Ovary (tissue), 9 donors: Measurements from ENCODE around the gene ADGRD1. TPM values are rescaled to one million over a fixed set of nuclear protein-coding genes. Genes with fewer than 3 reads are reported as not detected.

ENCODE experiments used
- DNase-seq, 5 donors: peaks; one replicate each; pipeline ENCODE4 v3.0.0-alpha.2; 2019 to 2020
- H3K27ac ChIP-seq, 2 donors: fragments of 200-600 bp; one replicate each; pipeline versions ENCODE4 v1.5.1 to v1.8.0; 2019 to 2022
- H3K27me3 ChIP-seq: fragments of 200-600 bp; one replicate; pipeline ENCODE4 v1.8.0; 2022
- H3K36me3 ChIP-seq: fragments of 200-600 bp; sonication (generic); one replicate; pipeline ENCODE4 v1.5.1; 2019
- H3K4me1 ChIP-seq: one replicate; pipeline ENCODE4 v1.8.1; 2013; ENCODE audit warnings: mild to moderate bottlenecking, moderate library complexity; ENCODE audit not compliant: insufficient read depth
- H3K4me3 ChIP-seq: fragments of 200-600 bp; sonication (generic); one replicate; pipeline ENCODE4 v1.5.1; 2017
- H3K9me3 ChIP-seq, 2 donors: fragments of 200-600 bp in 1 of 2; sonication (generic) in 1 of 2; one replicate each; pipeline versions ENCODE4 v1.5.1 to v1.8.1; 2013 to 2019; ENCODE audit warnings: mild to moderate bottlenecking in 1 of 2, moderate library complexity in 1 of 2
- EP300 ChIP-seq: sonication (generic); formaldehyde crosslinking; IDR thresholded peaks from one replicate; pipeline ENCODE4 v1.6.1; 2017; ENCODE audit warnings: antibody characterized with exemption
- POLR2A ChIP-seq: fragments of 450-650 bp; IDR thresholded peaks from one replicate; pipeline ENCODE4 v1.6.1; 2017; ENCODE audit warnings: antibody characterized with exemption, mild to moderate bottlenecking, moderate library complexity
- WGBS, 3 donors: extraction: QIAGEN DNeasy Blood & Tissue Kit in 1 of 3; methylation state at CpG; one replicate each; pipeline versions ENCODE4 v1.1.5 to v1.1.7; 2013 to 2017; 5-methylcytosine and 5-hydroxymethylcytosine counted together
- intact Hi-C, 4 donors: fragments of 100-400 bp; cut with DNase I; formaldehyde crosslinking; loops; one replicate each; pipeline versions ENCODE4 v1.11.0 to v1.15.1; 2022 to 2023
- polyA plus RNA-seq, 2 donors: library from polyadenylated mRNA; stranded (reverse); fragments of 200-250 nt in 1 of 2; fragments of 350-450 nt in 1 of 2; fragmentation: Illumina TruSeq in 1 of 2; extraction: RNeasy Lipid Tissue Mini Kit (QIAGEN cat#74804) in 1 of 2; gene quantifications; one replicate each; pipeline ENCODE4 v1.2.3, GENCODE V29; 2013 to 2014
- total RNA-seq, 7 donors: library from RNA; depleted of rRNA in 2 of 7; stranded (reverse); fragments of >200 nt in 2 of 7; fragmentation: NEBNext Ultra II Directional in 3 of 7; extraction: Animal tissue kit (Norgen Biotek cat#: 25700) in 3 of 7; gene quantifications; one replicate each; pipeline versions ENCODE4 v1.1.0 to v1.2.4, GENCODE V29; 2016 to 2023
- TF ChIP-seq, protein P1 (sequence below), 3 donors: fragments of 450-650 bp in 2 of 3; fragments of 200-600 bp in 1 of 3; IDR thresholded peaks; one replicate each; pipeline versions ENCODE4 v1.5.1 to v1.8.0; 2016 to 2022; ENCODE audit warnings: antibody characterized with exemption in 3 of 3, mild to moderate bottlenecking in 1 of 3
- donor health status: DM: no; HTN: no; CAD: no; lungs with moderate emphysema.
- donor health status: DM: no; HTN: no; CAD: no.
- donor health status: Bipolar disorder and iron deficiency.
- donor health status: DM: yes; HTN: yes; CAD: no.
- donor health status: DM: no; HTN: no; CAD: no.
- donor health status: DM: yes; HTN: yes; CAD: no.

ADGRD1 gene
- total and polyA plus RNA-seq, 9 donors = 7.6 to 75.3 (median 25.9) TPM

DNA sequence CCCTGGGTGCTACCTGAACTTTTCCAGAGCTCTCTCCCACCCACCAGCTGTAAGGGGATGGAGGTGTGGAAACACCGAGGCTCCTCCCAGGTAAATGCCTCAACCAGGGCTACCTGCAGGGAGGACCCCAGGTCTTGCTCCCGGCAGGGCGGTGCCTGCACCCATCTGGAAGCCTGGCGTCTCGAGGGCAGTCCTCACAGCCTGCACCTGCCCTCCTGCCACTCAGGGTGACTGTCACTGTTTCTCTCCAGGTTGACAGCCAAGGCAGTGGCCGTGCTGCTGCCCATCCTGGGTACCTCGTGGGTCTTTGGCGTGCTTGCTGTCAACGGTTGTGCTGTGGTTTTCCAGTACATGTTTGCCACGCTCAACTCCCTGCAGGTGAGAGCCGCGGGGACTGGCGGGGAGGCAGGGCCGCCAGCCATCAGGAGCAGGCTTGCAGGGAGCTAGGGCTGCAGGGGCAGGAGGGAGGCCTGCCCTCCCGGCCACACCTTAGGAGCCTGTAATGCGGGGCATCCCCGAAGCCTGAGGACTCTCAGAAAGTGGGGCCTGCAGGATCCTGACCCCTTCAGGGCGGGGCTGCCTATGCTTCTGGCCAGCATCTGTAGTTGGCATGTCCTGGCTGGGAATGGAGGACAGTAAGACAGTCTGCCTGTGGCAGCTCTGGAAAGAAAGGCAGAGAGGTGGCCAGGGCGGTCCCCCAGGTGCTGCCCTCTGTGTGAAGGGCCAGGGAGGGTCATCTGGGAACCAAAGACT lies 182.3 kb downstream of the ADGRD1 start:
- WGBS, 3 donors = 90 to 95% (median 94%) methylated on average over 19 of the region's 19 CpGs
- TF ChIP-seq EP300 (no peak), POLR2A (no peak)
- TF ChIP-seq, protein P1, sequence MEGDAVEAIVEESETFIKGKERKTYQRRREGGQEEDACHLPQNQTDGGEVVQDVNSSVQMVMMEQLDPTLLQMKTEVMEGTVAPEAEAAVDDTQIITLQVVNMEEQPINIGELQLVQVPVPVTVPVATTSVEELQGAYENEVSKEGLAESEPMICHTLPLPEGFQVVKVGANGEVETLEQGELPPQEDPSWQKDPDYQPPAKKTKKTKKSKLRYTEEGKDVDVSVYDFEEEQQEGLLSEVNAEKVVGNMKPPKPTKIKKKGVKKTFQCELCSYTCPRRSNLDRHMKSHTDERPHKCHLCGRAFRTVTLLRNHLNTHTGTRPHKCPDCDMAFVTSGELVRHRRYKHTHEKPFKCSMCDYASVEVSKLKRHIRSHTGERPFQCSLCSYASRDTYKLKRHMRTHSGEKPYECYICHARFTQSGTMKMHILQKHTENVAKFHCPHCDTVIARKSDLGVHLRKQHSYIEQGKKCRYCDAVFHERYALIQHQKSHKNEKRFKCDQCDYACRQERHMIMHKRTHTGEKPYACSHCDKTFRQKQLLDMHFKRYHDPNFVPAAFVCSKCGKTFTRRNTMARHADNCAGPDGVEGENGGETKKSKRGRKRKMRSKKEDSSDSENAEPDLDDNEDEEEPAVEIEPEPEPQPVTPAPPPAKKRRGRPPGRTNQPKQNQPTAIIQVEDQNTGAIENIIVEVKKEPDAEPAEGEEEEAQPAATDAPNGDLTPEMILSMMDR (IDR thresholded peaks at IDR 0.05) = no peak
- Histone ChIP-seq H3K36me3 (no peaks in the 10 kb centered on the region), H3K27ac (no peak overlapping the region), H3K9me3 (no peaks in the 10 kb centered on the region), H3K27me3 (no peaks in the 10 kb centered on the region), H3K4me1 (peaks cover 1% of the 10 kb centered on the region), H3K4me3 (no peak overlapping the region)
- DNase-seq = peak in 2 of 5 donors; percentile 13
- intact Hi-C loops = loop anchor here in 2 of 4 donors (10.0 kb wide), 2 partner anchors 221 to 699 kb away; no protein-coding TSS in a partner anchor

DNA sequence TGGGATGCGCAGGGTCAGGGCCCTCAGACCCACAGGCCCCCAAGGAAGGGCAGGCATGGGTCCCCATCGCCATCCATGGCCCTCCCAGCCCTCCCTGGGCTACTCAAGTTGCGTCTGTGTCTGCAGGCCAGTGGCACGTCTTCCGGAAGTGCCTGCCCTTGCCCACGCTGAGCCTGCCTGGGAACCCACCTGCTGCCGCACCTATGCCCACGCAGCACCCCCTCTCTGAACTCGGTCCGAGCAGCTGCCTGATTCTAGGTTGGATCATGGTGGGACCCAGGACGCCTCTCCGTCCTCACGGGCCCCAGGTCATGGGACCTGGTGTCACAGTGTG lies 182.8 kb downstream of the ADGRD1 start:
- intact Hi-C loops = loop anchor here in 2 of 4 donors (10.0 kb wide), 2 partner anchors 222 to 698 kb away; no protein-coding TSS in a partner anchor
- Histone ChIP-seq H3K4me1 (peaks cover 1% of the 10 kb centered on the region), H3K9me3 (no peaks in the 10 kb centered on the region), H3K27ac (no peak overlapping the region), H3K36me3 (no peaks in the 10 kb centered on the region), H3K4me3 (no peak overlapping the region), H3K27me3 (no peaks in the 10 kb centered on the region)
- peak in 1 of 5 donors; percentile 12 for DNase-seq
- WGBS, 3 donors = 94 to 99% (median 95%) methylated on average over 13 of the region's 13 CpGs
- TF ChIP-seq EP300 (no peak), POLR2A (no peak)
- TF ChIP-seq, protein P1 (IDR thresholded peaks at IDR 0.05) = no peak

DNA sequence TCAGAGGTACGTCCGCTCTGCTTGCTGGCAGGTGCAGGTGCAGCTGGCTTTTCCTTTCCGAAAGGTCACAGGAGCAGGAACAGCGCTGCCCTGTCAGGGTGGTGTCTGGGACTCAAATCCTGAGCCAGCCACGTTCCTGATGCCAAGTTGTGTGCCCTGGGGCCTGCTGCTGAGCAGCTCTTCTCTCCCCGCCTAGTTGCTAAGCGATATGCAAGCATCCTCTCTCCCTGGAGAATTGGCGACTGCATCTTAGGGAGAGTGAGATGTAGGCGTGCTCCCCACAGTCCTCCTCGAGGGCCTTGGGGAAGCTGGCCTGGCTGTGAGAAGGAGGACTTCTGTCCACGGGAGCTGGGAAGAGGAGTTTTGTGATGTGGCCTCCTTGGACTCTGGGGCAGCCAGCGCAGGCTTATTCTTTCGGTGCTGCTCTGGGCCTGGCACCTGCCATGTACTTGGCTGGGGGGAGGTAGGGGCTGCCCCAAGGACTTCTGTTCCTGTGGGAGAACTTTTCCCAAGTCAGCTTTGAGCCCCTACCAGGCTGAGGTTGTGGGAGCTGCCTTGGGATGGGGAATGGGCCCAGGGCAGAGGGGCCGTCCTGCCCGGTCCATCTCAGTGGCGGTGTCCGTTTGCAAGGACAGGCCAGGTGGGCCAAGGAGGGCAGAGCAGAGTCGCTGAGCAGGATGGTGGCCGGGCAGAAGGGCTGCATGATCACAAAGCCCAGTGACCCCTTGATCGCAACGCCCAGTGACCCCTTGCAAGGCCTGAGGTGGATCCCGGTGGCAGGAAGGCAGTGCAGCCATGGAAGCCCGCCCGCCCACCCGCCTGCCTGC lies 183.5 kb downstream of the ADGRD1 start:
- peak in 1 of 5 donors; percentile 17 for DNase-seq
- TF ChIP-seq, protein P1 (IDR thresholded peaks at IDR 0.05) = no peak
- TF ChIP-seq POLR2A (no peak), EP300 (no peak)
- Histone ChIP-seq H3K27ac (no peak overlapping the region), H3K4me1 (no peaks in the 10 kb centered on the region), H3K9me3 (no peaks in the 10 kb centered on the region), H3K4me3 (no peak overlapping the region), H3K36me3 (no peaks in the 10 kb centered on the region), H3K27me3 (no peaks in the 10 kb centered on the region)
- WGBS, 3 donors = 67 to 72% (median 69%) methylated on average over 25 of the region's 25 CpGs
- intact Hi-C loops = loop anchor here in 2 of 4 donors (10.0 kb wide), 2 partner anchors 222 to 698 kb away; no protein-coding TSS in a partner anchor

DNA sequence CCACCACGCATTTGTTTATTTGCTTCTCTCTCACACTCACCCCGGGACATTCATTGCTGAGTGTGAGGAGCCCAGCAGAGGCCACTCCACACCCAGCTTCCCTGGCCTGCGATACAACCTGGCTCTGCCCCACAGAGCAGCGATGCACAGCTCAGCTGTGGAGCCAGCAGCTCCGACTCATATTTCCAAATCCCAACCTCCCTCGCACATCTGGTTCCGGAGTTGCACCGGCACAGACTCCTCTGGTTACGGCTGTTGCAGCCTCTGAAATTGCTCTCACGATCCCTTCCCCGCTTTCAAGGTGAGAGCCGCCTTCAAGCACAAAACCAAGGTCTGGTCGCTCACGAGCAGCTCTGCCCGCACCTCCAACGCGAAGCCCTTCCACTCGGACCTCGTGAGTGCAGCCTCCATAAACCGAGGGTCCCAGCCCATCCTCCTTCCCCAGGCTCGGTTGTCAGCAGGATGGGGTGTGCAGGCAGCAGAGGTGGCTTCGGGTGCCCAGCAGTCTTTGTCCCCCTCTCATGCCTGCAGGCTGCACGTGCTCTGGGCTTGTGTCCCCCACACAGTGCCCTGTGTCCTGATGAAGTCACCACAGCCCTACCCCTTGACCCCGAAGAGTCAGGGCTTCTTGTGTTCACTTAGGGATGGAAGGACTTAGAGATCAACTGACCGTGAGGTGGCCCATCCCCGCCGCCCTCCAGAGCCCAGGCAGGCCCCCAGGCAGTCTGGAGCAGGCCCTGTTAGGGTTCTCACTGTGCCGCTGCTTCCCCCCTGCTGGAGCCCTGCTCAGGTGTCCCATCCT lies 184.3 kb downstream of the ADGRD1 start:
- DNase-seq = peak; percentile 69 to 84 (median 79)
- intact Hi-C loops = loop anchor here in 2 of 4 donors (10.0 kb wide), 2 partner anchors 223 to 697 kb away; no protein-coding TSS in a partner anchor
- WGBS, 3 donors = 34 to 38% (median 36%) methylated on average over 28 of the region's 28 CpGs
- Histone ChIP-seq H3K4me1 (no peaks in the 10 kb centered on the region), H3K27ac (peak overlapping the region in 1 of 2 donors; percentile 20), H3K4me3 (no peak overlapping the region), H3K9me3 (no peaks in the 10 kb centered on the region), H3K27me3 (no peaks in the 10 kb centered on the region), H3K36me3 (no peaks in the 10 kb centered on the region)
- TF ChIP-seq, protein P1 (IDR thresholded peaks at IDR 0.05) = no peak
- TF ChIP-seq EP300 (no peak), POLR2A (no peak)
